HG02943 (cell line): ENCODE measurements around the gene LPA.
"Not testable (repeated sequence)": the region's sequence is repeated elsewhere in the genome, so short reads cannot be mapped to it uniquely, and the experiment has no call there.

Experiments used
- ATAC-seq: cut with Tn5 transposase; IDR thresholded peaks from one replicate; pipeline ENCODE4 v1.9.1; 2021; ENCODE audit warnings: mild to moderate bottlenecking, low read depth, moderate library complexity; ENCODE audit not compliant: unreplicated experiment

LPA gene

GRCh38 chr6:160664198-160664597 is at the start of gene LPA:
Gene LPA (minus strand): TSS chr6:160664275. CDS start chr6:160664214, 61 bp downstream.
- ATAC-seq = not testable (repeated sequence)

GRCh38 chr6:160708993-160709392 is 44.9 kb upstream of the LPA start:
- ATAC-seq = not testable (repeated sequence)

- ATAC-seq = not testable (repeated sequence)
These were observed 40.6 kb upstream of the LPA start for GRCh38 chr6:160704688-160705087.

- not testable (repeated sequence) for ATAC-seq
These were observed 38.0 kb upstream of the LPA start, which contains the start of gene PLG for GRCh38 chr6:160701918-160702680. Gene PLG (plus strand): TSS chr6:160702244. CDS start chr6:160702305, 61 bp downstream.

GRCh38 chr6:160697826-160698225 is 33.8 kb upstream of the LPA start:
- no peak for ATAC-seq

- not testable (repeated sequence) for ATAC-seq
These were observed 32.8 kb upstream of the LPA start for GRCh38 chr6:160696884-160697283.

- ATAC-seq = not testable (repeated sequence)
These were observed 31.5 kb upstream of the LPA start for GRCh38 chr6:160695622-160696021.

GRCh38 chr6:160695025-160695424 is 30.9 kb upstream of the LPA start:
- ATAC-seq = not testable (repeated sequence)

GRCh38 chr6:160692369-160692959 is 28.4 kb upstream of the LPA start:
- ATAC-seq = no peak

- ATAC-seq = no peak
These were observed 27.5 kb upstream of the LPA start for GRCh38 chr6:160691617-160692016.

GRCh38 chr6:160690458-160690857 is 26.4 kb upstream of the LPA start:
- ATAC-seq = no peak

GRCh38 chr6:160685762-160686450 is 21.8 kb upstream of the LPA start:
- ATAC-seq = no peak

- ATAC-seq = not testable (repeated sequence)
These were observed 21.2 kb upstream of the LPA start for GRCh38 chr6:160685101-160685761.

GRCh38 chr6:160679402-160679769 is 15.3 kb upstream of the LPA start:
- ATAC-seq = no peak

- no peak for ATAC-seq
These were observed 14.8 kb upstream of the LPA start for GRCh38 chr6:160678744-160679401.

- no peak for ATAC-seq
These were observed 14.2 kb upstream of the LPA start for GRCh38 chr6:160678230-160678629.

- not testable (repeated sequence) for ATAC-seq
These were observed 12.3 kb upstream of the LPA start for GRCh38 chr6:160676418-160676817.

GRCh38 chr6:160668589-160668988 is 4.5 kb upstream of the LPA start:
- no peak for ATAC-seq

GRCh38 chr6:160667639-160668481 is 3.8 kb upstream of the LPA start:
- no peak for ATAC-seq
